ENCODE data around the gene MAPK1.
"Not testable (repeated sequence)": the region's sequence is repeated elsewhere in the genome, so short reads cannot be mapped to it uniquely, and the experiment has no call there.

The MAPK1 gene

GRCh38 chr22:21909871-21910270 is 42.4 kb upstream of the MAPK1 start:
- no peaks in the 10 kb centered on the region for H3K36me3 ChIP-seq (replicated peaks; ENCODE audit: insufficient read depth, low read length)
- no peak for TF ChIP-seq EZH2phosphoT487 (IDR thresholded peaks at IDR 0.05; ENCODE audit: low read length)
- no peak for TF ChIP-seq EZH2 (optimal IDR thresholded peaks at IDR 0.05; ENCODE audit: low read depth, low read length)
- no peak for TF ChIP-seq CTCF (IDR thresholded peaks at IDR 0.05; ENCODE audit: low read length)
- no peak overlapping the region for H3K4me2 ChIP-seq (ENCODE audit: low read depth, low read length)
- H3K4me3 ChIP-seq (ENCODE audit: low read length), result no peak overlapping the region
- H3K9me2 ChIP-seq (replicated peaks; ENCODE audit: insufficient read depth, low read length), result no peaks in the 10 kb centered on the region
- H3K9me3 ChIP-seq (replicated peaks; ENCODE audit: insufficient read depth, low read length), result no peaks in the 10 kb centered on the region
- no peaks in the 10 kb centered on the region for H3K27me3 ChIP-seq (replicated peaks; ENCODE audit: insufficient read depth, low read length)
- no peak overlapping the region for H3K9ac ChIP-seq (ENCODE audit: low read length)
- no peaks in the 10 kb centered on the region for H3K4me1 ChIP-seq (ENCODE audit: low read length)
- DNase-seq, result no peak
- H3K79me2 ChIP-seq (ENCODE audit: low read length), result no peaks in the 10 kb centered on the region
- H3F3A ChIP-seq (ENCODE audit: insufficient read depth, low read length), result no peaks in the 10 kb centered on the region
- H4K20me1 ChIP-seq (ENCODE audit: insufficient read depth, low read length), result no peaks in the 10 kb centered on the region
- no peak overlapping the region for H3K27ac ChIP-seq (ENCODE audit: low read length)
- no peak overlapping the region for H2AFZ ChIP-seq (ENCODE audit: low read length)

GRCh38 chr22:21907638-21908522 is 40.4 kb upstream of the MAPK1 start:
- Histone ChIP-seq H3K4me1 (ENCODE audit: low read length) (no peaks in the 10 kb centered on the region), H2AFZ (ENCODE audit: low read length) (no peak overlapping the region), H3K9me3 (replicated peaks; ENCODE audit: insufficient read depth, low read length) (no peaks in the 10 kb centered on the region), H3K9me2 (replicated peaks; ENCODE audit: insufficient read depth, low read length) (no peaks in the 10 kb centered on the region), H4K20me1 (ENCODE audit: insufficient read depth, low read length) (no peaks in the 10 kb centered on the region), H3K36me3 (replicated peaks; ENCODE audit: insufficient read depth, low read length) (no peaks in the 10 kb centered on the region), H3K27me3 (replicated peaks; ENCODE audit: insufficient read depth, low read length) (no peaks in the 10 kb centered on the region), H3K9ac (ENCODE audit: low read length) (no peak overlapping the region), H3K27ac (ENCODE audit: low read length) (no peak overlapping the region), H3K4me2 (ENCODE audit: low read depth, low read length) (no peak overlapping the region), H3K79me2 (ENCODE audit: low read length) (no peaks in the 10 kb centered on the region), H3F3A (ENCODE audit: insufficient read depth, low read length) (no peaks in the 10 kb centered on the region), H3K4me3 (ENCODE audit: low read length) (no peak overlapping the region)
- DNase-seq, result no peak
- no peak for TF ChIP-seq EZH2phosphoT487 (IDR thresholded peaks at IDR 0.05; ENCODE audit: low read length)
- no peak for TF ChIP-seq CTCF (IDR thresholded peaks at IDR 0.05; ENCODE audit: low read length)
- no peak for TF ChIP-seq EZH2 (optimal IDR thresholded peaks at IDR 0.05; ENCODE audit: low read depth, low read length)

- H4K20me1 ChIP-seq (ENCODE audit: insufficient read depth, low read length); H3K4me1 ChIP-seq (ENCODE audit: low read length): not testable (repeated sequence)
Observed at GRCh38 chr22:21905234-21905633, 37.8 kb upstream of the MAPK1 start.

GRCh38 chr22:21904250-21904789 is 36.9 kb upstream of the MAPK1 start:
- H3F3A ChIP-seq (ENCODE audit: insufficient read depth, low read length), result no peaks in the 10 kb centered on the region
- no peaks in the 10 kb centered on the region for H3K4me1 ChIP-seq (ENCODE audit: low read length)
- H3K9ac ChIP-seq (ENCODE audit: low read length), result no peak overlapping the region
- no peak overlapping the region for H3K4me3 ChIP-seq (ENCODE audit: low read length)
- H3K9me2 ChIP-seq (replicated peaks; ENCODE audit: insufficient read depth, low read length), result no peaks in the 10 kb centered on the region
- H3K36me3 ChIP-seq (replicated peaks; ENCODE audit: insufficient read depth, low read length), result no peaks in the 10 kb centered on the region
- no peak overlapping the region for H2AFZ ChIP-seq (ENCODE audit: low read length)
- DNase-seq, result no peak
- TF ChIP-seq CTCF (IDR thresholded peaks at IDR 0.05; ENCODE audit: low read length) (no peak), EZH2phosphoT487 (IDR thresholded peaks at IDR 0.05; ENCODE audit: low read length) (no peak), EZH2 (optimal IDR thresholded peaks at IDR 0.05; ENCODE audit: low read depth, low read length) (no peak)
- H3K9me3 ChIP-seq (replicated peaks; ENCODE audit: insufficient read depth, low read length), result no peaks in the 10 kb centered on the region
- no peak overlapping the region for H3K4me2 ChIP-seq (ENCODE audit: low read depth, low read length)
- no peaks in the 10 kb centered on the region for H4K20me1 ChIP-seq (ENCODE audit: insufficient read depth, low read length)
- no peak overlapping the region for H3K27ac ChIP-seq (ENCODE audit: low read length)
- H3K27me3 ChIP-seq (replicated peaks; ENCODE audit: insufficient read depth, low read length), result no peaks in the 10 kb centered on the region
- no peaks in the 10 kb centered on the region for H3K79me2 ChIP-seq (ENCODE audit: low read length)

More at GRCh38 chr22:21905234-21905633, 37.8 kb upstream of the MAPK1 start:
- H3K27me3 ChIP-seq (replicated peaks; ENCODE audit: insufficient read depth, low read length); H3K27ac ChIP-seq (ENCODE audit: low read length); H3K36me3 ChIP-seq (replicated peaks; ENCODE audit: insufficient read depth, low read length); H3K9me3 ChIP-seq (replicated peaks; ENCODE audit: insufficient read depth, low read length); H3K4me3 ChIP-seq (ENCODE audit: low read length); H3K9ac ChIP-seq (ENCODE audit: low read length); DNase-seq; H3K9me2 ChIP-seq (replicated peaks; ENCODE audit: insufficient read depth, low read length); H2AFZ ChIP-seq (ENCODE audit: low read length); H3F3A ChIP-seq (ENCODE audit: insufficient read depth, low read length); H3K4me2 ChIP-seq (ENCODE audit: low read depth, low read length); H3K79me2 ChIP-seq (ENCODE audit: low read length): not testable (repeated sequence)

Data from MM.1S (cell line).